Stomach (tissue), 4 donors: ENCODE data around the gene NRDE2.

Experiments
- CTCF ChIP-seq, 7 experiments: fragments of 450-650 bp in 4 of 7; fragments of 200-600 bp in 3 of 7; sonication (generic) in 3 of 7; IDR thresholded peaks; one replicate each; pipeline ENCODE4 v1.5.1; 2016 to 2019; ENCODE audit warnings: antibody characterized with exemption in 7 of 7, control low read depth in 2 of 7, mild to moderate bottlenecking in 1 of 7
- EP300 ChIP-seq: sonication (generic); formaldehyde crosslinking; IDR thresholded peaks from one replicate; pipeline ENCODE4 v1.6.1; 2017; ENCODE audit warnings: antibody characterized with exemption
- POLR2AphosphoS5 ChIP-seq, 3 donors: sonication (generic); formaldehyde crosslinking; IDR thresholded peaks; one replicate each; pipeline ENCODE4 v1.6.1; 2016; ENCODE audit warnings: antibody characterized with exemption in 3 of 3

DNA sequence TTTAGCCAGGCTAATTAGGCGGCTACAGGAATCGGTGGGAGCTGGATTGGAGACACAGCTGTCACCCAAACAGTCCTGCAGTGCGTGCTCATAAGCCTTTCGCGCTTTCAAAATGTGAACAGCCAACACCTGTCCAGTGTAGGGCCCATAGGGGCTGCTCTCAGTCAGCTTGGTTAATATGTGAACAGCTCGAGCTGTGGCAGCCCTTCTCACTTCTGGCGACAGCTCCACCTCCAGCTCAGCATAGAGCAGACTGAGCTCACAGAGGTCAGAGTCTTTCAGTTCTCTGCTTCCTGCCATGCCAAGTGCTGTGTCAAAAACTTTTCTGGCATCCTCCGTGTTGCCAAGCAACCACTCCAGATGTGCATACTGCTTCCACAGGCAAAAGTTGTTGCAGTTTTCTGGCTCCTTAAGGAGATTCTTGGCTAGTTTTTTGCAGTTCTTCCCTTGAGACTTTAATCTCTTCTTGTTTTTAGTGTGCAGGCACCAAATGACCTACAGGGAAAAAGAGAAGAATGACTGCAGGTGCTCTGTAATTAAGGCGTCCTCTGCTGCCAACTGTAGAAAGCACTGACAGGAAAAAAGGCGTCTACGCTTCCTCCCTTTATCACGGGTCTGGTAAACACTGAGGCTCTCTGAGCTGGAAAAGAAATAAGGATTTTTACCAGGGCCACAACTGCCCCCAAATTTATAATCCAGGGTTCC, 42.9 kb downstream of the NRDE2 start:
- TF ChIP-seq CTCF (IDR thresholded peaks at IDR 0.05) (no peak), POLR2AphosphoS5 (IDR thresholded peaks at IDR 0.05) (no peak), EP300 (no peak)
